Ovary (tissue), 9 donors: ENCODE results near the gene HSPA6. TPM values are rescaled to one million over a fixed set of nuclear protein-coding genes. Genes with fewer than 3 reads are reported as not detected.

Experiments
- DNase-seq, 5 donors: peaks; one replicate each; pipeline ENCODE4 v3.0.0-alpha.2; 2019 to 2020
- H3K27ac ChIP-seq, 2 donors: fragments of 200-600 bp; one replicate each; pipeline versions ENCODE4 v1.5.1 to v1.8.0; 2019 to 2022
- H3K27me3 ChIP-seq: fragments of 200-600 bp; one replicate; pipeline ENCODE4 v1.8.0; 2022
- H3K36me3 ChIP-seq: fragments of 200-600 bp; sonication (generic); one replicate; pipeline ENCODE4 v1.5.1; 2019
- H3K4me1 ChIP-seq: one replicate; pipeline ENCODE4 v1.8.1; 2013; ENCODE audit warnings: mild to moderate bottlenecking, moderate library complexity; ENCODE audit not compliant: insufficient read depth
- H3K4me3 ChIP-seq: fragments of 200-600 bp; sonication (generic); one replicate; pipeline ENCODE4 v1.5.1; 2017
- H3K9me3 ChIP-seq, 2 donors: fragments of 200-600 bp in 1 of 2; sonication (generic) in 1 of 2; one replicate each; pipeline versions ENCODE4 v1.5.1 to v1.8.1; 2013 to 2019; ENCODE audit warnings: mild to moderate bottlenecking in 1 of 2, moderate library complexity in 1 of 2
- EP300 ChIP-seq: sonication (generic); formaldehyde crosslinking; IDR thresholded peaks from one replicate; pipeline ENCODE4 v1.6.1; 2017; ENCODE audit warnings: antibody characterized with exemption
- POLR2A ChIP-seq: fragments of 450-650 bp; IDR thresholded peaks from one replicate; pipeline ENCODE4 v1.6.1; 2017; ENCODE audit warnings: antibody characterized with exemption, mild to moderate bottlenecking, moderate library complexity
- WGBS, 3 donors: extraction: QIAGEN DNeasy Blood & Tissue Kit in 1 of 3; methylation state at CpG; one replicate each; pipeline versions ENCODE4 v1.1.5 to v1.1.7; 2013 to 2017; 5-methylcytosine and 5-hydroxymethylcytosine counted together
- intact Hi-C, 4 donors: fragments of 100-400 bp; cut with DNase I; formaldehyde crosslinking; loops; one replicate each; pipeline versions ENCODE4 v1.11.0 to v1.15.1; 2022 to 2023
- polyA plus RNA-seq, 2 donors: library from polyadenylated mRNA; stranded (reverse); fragments of 200-250 nt in 1 of 2; fragments of 350-450 nt in 1 of 2; fragmentation: Illumina TruSeq in 1 of 2; extraction: RNeasy Lipid Tissue Mini Kit (QIAGEN cat#74804) in 1 of 2; gene quantifications; one replicate each; pipeline ENCODE4 v1.2.3, GENCODE V29; 2013 to 2014
- total RNA-seq, 7 donors: library from RNA; depleted of rRNA in 2 of 7; stranded (reverse); fragments of >200 nt in 2 of 7; fragmentation: NEBNext Ultra II Directional in 3 of 7; extraction: Animal tissue kit (Norgen Biotek cat#: 25700) in 3 of 7; gene quantifications; one replicate each; pipeline versions ENCODE4 v1.1.0 to v1.2.4, GENCODE V29; 2016 to 2023
- TF ChIP-seq, protein P1 (sequence below), 3 donors: fragments of 450-650 bp in 2 of 3; fragments of 200-600 bp in 1 of 3; IDR thresholded peaks; one replicate each; pipeline versions ENCODE4 v1.5.1 to v1.8.0; 2016 to 2022; ENCODE audit warnings: antibody characterized with exemption in 3 of 3, mild to moderate bottlenecking in 1 of 3
- donor health status: DM: no; HTN: no; CAD: no; lungs with moderate emphysema.
- donor health status: DM: no; HTN: no; CAD: no.
- donor health status: Bipolar disorder and iron deficiency.
- donor health status: DM: yes; HTN: yes; CAD: no.
- donor health status: DM: no; HTN: no; CAD: no.
- donor health status: DM: yes; HTN: yes; CAD: no.

Gene HSPA6
- total and polyA plus RNA-seq, 9 donors = 0.87 to 7.9 (median 1.6) TPM

DNA sequence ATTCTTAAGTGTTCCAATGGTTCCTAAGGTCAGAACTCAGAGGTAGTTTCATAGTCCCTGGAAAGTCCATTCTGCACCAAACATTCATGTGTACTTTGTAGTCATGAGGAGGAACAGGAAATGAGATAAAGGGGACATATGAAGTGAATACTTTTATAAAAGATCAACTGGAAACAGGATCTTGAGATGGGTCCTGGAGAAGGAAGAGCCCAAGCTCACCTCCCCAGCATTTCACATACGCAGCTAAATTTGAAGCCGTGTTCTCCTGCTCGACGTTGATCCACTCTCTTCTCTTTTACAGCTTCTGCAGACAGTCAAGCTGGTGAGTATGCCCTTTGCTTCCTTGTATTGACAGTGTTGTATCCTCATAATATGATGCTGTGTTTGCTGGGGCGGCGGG, 18.7 kb upstream of the HSPA6 start:
- H3K9me3 ChIP-seq = no peaks in the 10 kb centered on the region
- no peak for DNase-seq
- H3K27me3 ChIP-seq = no peaks in the 10 kb centered on the region
- no peak overlapping the region for H3K4me3 ChIP-seq
- no peak for TF ChIP-seq EP300
- TF ChIP-seq POLR2A = no peak
- TF ChIP-seq, protein P1, sequence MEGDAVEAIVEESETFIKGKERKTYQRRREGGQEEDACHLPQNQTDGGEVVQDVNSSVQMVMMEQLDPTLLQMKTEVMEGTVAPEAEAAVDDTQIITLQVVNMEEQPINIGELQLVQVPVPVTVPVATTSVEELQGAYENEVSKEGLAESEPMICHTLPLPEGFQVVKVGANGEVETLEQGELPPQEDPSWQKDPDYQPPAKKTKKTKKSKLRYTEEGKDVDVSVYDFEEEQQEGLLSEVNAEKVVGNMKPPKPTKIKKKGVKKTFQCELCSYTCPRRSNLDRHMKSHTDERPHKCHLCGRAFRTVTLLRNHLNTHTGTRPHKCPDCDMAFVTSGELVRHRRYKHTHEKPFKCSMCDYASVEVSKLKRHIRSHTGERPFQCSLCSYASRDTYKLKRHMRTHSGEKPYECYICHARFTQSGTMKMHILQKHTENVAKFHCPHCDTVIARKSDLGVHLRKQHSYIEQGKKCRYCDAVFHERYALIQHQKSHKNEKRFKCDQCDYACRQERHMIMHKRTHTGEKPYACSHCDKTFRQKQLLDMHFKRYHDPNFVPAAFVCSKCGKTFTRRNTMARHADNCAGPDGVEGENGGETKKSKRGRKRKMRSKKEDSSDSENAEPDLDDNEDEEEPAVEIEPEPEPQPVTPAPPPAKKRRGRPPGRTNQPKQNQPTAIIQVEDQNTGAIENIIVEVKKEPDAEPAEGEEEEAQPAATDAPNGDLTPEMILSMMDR (IDR thresholded peaks at IDR 0.05) = no peak
- no peaks in the 10 kb centered on the region for H3K36me3 ChIP-seq
- intact Hi-C loops = no loop called here
- no peaks in the 10 kb centered on the region for H3K4me1 ChIP-seq
- WGBS, 3 donors = 80 to 90% (median 87%) methylated on average over 6 of the region's 6 CpGs
- H3K27ac ChIP-seq = no peak overlapping the region

DNA sequence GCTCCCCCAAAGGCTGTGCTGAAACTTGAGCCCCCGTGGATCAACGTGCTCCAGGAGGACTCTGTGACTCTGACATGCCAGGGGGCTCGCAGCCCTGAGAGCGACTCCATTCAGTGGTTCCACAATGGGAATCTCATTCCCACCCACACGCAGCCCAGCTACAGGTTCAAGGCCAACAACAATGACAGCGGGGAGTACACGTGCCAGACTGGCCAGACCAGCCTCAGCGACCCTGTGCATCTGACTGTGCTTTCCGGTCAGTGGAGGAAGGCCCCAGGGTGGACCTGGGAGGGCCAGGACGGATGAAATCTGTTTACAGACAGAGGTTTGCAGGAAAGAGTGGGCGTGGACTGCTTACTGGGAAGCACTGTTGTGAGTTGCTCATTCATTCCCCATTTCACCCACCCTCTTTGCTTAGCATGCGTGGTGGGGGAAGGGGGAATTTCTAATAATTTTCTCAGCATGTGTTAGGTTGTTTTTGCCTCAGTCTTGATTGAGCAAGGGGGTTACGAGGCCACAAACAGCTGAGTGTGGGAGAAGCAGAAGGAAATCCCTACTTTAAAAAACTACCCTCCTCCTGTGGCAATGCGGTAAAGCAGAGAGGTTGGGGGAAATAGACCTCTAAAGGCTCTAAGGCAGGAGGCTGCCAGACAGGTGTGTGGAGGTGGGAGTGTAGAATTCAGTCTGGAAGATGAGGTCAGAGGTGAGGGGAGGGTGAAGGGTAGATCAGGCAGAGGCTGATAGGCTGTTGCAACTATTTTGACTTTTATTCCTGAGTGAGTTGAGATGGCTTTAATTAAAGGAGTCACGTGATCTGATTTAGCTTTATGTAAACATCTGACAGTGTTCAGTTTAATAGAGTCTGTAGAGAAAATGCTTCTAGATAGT, 17.8 kb upstream of the HSPA6 start:
- Histone ChIP-seq H3K36me3 (no peaks in the 10 kb centered on the region), H3K27ac (no peak overlapping the region), H3K4me1 (no peaks in the 10 kb centered on the region), H3K4me3 (no peak overlapping the region), H3K9me3 (no peaks in the 10 kb centered on the region), H3K27me3 (no peaks in the 10 kb centered on the region)
- intact Hi-C loops = no loop called here
- TF ChIP-seq, protein P1 (IDR thresholded peaks at IDR 0.05) = no peak
- no peak for TF ChIP-seq EP300
- DNase-seq = no peak
- WGBS, 3 donors = 18 to 29% (median 19%) methylated on average over 13 to 15 of the region's 15 CpGs

DNA sequence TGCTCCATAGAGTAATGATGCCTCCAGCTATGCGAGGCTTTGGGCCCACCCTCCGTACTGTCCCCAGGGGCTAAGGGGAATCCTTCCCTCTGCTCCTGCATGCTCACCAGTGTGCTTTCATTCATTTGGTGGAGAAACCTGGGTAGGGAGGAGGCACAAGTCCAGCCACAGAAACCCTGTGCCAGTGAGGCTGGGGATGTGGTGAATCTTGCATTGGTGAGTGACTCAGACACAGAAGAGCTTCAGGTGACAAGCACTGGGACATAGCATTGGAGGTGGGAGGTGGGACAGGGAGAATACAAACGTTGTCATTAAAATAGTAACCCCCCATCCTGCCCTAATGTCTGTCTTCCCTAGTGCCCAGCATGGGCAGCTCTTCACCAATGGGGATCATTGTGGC, 13.9 kb upstream of the HSPA6 start:
- no peak for TF ChIP-seq EP300
- TF ChIP-seq POLR2A = no peak
- TF ChIP-seq, protein P1 (IDR thresholded peaks at IDR 0.05) = no peak
- no peaks in the 10 kb centered on the region for H3K9me3 ChIP-seq
- no peaks in the 10 kb centered on the region for H3K4me1 ChIP-seq
- no peaks in the 10 kb centered on the region for H3K27me3 ChIP-seq
- DNase-seq = no peak
- intact Hi-C loops = no loop called here
- H3K4me3 ChIP-seq = no peak overlapping the region
- no peaks in the 10 kb centered on the region for H3K36me3 ChIP-seq
- WGBS, 3 donors = 77 to 85% (median 79%) methylated on average over 3 of the region's 3 CpGs
- H3K27ac ChIP-seq = no peak overlapping the region

GRCh38 chr1:161511018-161511755, 13.2 kb upstream of the HSPA6 start:
- TF ChIP-seq, protein P1 (IDR thresholded peaks at IDR 0.05) = no peak
- TF ChIP-seq EP300 (no peak), POLR2A (no peak)
- Histone ChIP-seq H3K4me3 (no peak overlapping the region), H3K4me1 (no peaks in the 10 kb centered on the region), H3K36me3 (no peaks in the 10 kb centered on the region), H3K9me3 (no peaks in the 10 kb centered on the region), H3K27ac (no peak overlapping the region), H3K27me3 (no peaks in the 10 kb centered on the region)
- intact Hi-C loops = no loop called here
- WGBS, 3 donors = 50 to 70% (median 57%) methylated on average over 5 of the region's 5 CpGs
- no peak for DNase-seq
